GM19395 (cell line): ENCODE data around the gene SARNP.
A peak's percentile ranks its signal among the peaks of the same experiment; 100 is the strongest.

Experiments used
- ATAC-seq: cut with Tn5 transposase; IDR thresholded peaks from one replicate; pipeline ENCODE4 v1.9.1; 2021; ENCODE audit warnings: mild to moderate bottlenecking, moderate library complexity; ENCODE audit not compliant: unreplicated experiment

SARNP gene

DNA sequence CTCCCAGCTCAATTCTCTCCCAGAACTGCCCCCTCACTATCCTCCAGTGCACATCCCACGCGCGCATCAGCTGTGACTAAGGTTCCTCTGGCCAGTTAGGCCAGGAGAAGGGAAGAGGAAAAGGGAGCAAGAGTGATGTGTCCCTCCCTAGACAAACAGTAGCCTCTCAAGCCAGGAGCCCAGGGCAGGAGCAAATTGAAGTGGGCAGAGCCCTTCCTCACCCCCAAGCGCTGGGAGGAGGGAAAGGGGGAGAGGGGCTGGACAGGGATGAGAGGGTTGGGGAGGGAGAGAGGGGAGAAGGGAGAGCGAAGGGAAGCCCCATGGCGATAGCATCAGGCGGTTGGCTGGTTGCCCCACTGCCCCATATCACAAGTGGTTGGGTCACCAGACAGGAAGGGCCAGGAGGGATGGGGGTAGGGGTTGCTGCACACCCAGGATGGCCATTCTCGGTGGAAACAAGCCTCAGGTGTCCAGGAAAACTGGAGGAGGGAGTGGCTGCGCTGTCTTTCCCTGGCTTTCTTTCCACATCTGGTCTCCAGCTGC lies 89.8 kb downstream of the SARNP start:
- no peak for ATAC-seq

DNA sequence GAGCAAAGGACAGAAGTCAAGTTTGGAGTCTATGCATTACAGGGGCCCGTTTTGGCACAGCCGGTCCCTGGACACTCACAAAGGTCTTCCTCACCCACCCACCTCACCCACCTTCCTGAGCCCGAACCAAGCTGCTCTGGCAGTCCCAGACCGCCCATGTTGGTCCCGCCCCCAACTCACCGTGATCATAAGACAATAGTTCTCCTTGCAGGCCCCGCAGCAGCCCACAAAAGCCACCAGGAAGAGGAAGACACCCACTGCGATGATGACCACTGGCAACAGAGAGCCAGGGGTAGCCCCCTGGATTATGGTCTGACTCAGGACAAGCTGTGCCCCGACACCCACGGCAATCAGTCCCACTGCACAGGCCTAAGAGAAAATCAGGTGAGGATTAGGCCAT lies 90.6 kb downstream of the SARNP start:
- no peak for ATAC-seq

DNA sequence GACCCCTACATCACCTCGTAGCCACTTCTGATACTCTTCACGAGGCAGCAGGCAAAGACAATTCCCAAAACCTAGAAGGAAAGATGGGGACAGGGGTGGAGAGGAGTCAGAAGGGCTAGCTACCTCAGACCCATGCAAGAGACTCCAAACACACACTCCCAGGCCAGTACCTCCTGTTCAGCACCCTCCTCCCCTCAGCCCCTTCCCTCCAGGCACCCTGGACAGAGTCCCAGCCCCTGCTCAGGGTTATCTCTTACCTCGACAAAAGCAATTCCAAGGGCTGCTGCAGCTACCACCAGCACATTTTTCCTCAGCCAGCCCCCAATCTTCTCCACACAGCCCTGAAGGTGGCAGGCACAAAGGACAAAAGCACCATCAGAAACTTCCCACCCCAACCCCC lies 92.0 kb downstream of the SARNP start:
- ATAC-seq, result no peak

DNA sequence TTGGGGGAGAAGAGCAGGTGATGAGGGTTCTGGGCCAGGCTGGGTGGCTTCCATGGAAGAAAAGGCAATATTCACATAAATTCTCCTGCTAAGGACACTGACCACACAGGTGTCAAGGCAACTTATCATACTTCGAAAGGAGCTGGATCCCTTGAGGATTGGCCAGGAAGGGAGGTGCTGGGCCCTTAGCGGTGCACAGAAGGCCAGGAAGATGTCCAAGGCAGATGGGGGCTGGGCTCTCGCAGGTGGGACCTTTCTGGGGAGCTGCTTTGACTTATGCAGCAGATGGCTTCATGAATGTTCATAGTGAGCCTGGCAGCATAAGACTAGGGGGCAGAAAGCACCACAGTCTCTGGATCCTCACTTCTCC lies 92.6 kb downstream of the SARNP start:
- ATAC-seq, result no peak

DNA sequence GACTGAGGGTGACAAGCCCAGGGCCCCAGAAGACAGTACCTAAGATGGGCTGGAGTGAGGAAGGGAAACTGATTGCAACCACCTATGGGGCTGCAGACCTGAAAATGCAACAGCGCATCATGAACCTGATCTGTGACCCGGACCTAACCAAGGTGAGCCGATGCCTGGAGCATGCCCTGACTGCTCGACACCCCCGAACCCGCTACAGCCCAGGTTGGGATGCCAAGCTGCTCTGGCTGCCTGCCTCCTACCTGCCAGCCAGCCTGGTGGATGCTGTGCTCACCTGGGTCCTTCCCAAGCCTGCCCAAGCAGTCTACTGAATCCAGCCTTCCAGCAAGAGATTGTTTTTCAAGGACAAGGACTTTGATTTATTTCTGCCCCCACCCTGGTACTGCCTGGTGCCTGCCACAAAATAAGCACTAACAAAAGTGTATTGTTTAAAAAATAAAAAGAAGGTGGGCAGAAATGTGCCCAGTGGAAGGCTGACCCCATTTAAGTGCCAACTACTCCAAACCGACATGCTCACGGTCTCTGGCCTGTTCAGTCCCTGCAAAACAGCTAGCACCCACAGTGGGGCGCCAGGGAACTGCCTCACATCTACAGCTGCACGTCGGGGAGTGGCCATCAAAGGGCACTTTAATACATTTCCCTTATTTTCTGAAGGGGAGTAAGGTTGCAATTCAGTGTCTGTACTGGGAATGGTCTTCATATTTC lies 93.1 kb downstream of the SARNP start:
- no peak for ATAC-seq

DNA sequence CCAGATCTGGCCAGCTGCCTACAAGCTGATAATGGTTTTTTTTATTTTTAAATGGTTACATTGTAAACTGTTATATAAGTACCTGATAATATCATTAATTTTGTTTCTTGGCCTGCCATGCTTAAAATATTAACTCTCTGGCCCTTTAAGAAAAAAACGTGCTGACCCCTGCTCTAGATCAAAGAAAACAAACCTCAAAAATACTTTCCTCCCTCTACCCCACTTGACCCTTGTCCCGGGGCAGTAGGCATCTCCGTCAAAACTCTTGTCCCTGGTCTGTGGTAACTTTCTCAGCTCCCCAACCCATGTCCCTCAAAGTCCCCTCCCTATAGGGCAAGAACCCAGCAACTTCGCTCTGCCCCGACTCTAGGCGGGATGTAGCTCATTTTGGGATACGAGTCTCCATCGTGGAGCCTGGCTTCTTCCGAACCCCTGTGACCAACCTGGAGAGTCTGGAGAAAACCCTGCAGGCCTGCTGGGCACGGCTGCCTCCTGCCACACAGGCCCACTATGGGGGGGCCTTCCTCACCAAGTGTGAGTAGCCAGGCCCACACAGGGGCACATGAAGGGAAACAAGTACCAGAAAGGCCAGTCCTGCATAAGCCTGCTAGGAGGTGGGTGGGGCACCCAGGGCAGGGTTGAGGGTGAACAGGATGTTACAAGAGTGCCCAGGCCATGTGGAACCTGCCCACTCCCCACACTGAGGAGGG lies 93.9 kb downstream of the SARNP start:
- ATAC-seq, result no peak

DNA sequence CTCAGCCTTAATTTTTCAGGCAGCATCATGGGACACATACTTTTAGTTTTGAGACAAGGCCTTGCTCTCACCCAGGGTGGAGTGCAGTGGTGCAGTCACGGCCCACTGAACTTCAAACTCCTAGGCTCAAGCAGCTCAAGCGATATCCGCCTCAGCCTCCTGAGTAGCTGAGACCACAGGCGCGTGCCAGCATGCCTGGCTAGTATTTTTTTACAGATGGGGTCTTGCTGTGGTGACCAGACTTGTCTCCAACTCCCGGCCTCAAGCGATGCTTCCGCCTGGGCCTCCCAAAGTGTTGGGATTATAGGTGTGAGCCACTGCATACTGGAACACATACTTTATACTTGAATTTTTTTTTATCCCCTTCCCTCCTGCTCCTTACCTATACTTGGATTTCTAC lies 94.6 kb downstream of the SARNP start:
- ATAC-seq, result no peak

DNA sequence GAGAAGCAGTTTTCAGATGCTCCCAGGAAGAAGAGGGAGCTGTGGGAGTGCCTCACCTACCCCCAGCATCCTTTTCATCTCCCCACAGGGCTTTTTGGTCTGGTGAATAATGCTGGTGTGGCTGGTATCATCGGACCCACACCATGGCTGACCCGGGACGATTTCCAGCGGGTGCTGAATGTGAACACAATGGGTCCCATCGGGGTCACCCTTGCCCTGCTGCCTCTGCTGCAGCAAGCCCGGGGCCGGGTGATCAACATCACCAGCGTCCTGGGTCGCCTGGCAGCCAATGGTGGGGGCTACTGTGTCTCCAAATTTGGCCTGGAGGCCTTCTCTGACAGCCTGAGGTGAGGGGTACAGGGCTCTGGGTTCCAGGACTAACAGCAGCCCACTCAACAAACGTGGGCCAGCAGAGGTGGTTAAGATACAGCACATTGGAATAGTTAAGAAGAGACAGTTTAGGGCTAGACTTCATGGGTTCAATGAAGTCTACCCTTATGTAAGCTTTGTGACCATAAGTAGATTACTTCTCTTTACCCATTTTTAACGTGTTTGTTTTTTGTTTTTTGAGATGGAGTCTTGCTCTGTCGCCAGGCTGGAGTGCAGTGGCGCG lies 95.8 kb downstream of the SARNP start:
- no peak for ATAC-seq

DNA sequence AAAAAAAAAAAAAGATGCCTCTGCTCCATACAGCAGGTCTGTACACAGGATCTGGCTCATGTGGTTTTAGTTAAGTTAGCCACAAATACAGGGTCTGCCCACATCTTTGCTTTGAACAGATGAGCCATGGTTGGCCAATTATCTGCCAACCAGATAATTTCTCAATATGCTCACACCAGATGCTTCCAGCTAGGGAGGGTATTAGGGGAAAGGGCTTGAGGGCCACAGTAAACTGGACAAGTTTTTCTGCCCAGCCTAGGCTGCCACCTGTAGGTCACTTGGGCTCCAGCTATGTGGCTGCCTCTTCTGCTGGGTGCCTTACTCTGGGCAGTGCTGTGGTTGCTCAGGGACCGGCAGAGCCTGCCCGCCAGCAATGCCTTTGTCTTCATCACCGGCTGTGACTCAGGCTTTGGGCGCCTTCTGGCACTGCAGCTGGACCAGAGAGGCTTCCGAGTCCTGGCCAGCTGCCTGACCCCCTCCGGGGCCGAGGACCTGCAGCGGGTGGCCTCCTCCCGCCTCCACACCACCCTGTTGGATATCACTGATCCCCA lies 96.6 kb downstream of the SARNP start:
- ATAC-seq, result no peak

DNA sequence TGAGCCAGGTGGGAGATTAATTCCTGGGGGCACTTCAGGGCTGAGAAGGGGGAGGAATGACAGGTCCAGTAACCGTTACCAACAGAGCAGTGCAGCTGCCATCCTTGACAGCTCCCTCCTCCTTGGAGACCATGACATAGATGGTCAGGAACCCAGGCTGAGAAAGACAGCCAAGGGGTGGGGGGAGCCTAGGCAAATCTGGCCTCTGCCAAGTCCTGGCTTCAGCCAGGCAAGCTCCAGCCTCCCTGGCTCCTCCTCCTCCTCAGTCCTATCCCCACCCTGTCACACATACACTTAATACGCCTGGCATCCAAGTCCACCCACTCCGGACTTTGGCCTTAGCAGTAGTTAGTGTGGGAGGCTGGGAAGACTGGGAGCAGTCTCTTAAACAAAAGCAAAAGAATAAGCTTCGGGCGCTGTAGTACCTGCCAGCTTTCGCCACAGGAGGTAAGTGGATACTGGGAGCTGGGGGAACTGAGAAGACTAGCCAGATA lies 97.4 kb downstream of the SARNP start, which contains the start of gene RDH5:
Gene RDH5 (plus strand): TSS at position 323 of the 494 bp plus-strand sequence. CDS start 792 bp downstream, outside the sequence.
- no peak for ATAC-seq

DNA sequence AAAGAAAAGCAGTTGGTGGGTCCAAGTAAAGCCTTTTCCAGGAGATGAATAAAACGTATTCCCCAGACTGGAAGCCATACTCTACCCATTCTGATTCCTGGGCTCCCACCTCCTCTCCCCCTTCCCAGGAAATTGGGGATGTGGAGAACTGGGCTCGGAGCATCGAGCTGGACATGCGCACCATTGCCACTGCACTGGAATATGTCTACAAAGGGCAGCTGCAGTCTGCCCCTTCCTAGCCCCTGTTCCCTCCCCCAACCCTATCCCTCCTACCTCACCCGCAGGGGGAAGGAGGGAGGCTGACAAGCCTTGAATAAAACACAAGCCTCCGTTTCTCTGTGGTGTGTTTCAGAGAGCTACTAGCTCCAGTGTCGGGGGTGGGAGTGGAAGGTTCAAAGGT lies 98.2 kb downstream of the SARNP start:
- no peak for ATAC-seq

DNA sequence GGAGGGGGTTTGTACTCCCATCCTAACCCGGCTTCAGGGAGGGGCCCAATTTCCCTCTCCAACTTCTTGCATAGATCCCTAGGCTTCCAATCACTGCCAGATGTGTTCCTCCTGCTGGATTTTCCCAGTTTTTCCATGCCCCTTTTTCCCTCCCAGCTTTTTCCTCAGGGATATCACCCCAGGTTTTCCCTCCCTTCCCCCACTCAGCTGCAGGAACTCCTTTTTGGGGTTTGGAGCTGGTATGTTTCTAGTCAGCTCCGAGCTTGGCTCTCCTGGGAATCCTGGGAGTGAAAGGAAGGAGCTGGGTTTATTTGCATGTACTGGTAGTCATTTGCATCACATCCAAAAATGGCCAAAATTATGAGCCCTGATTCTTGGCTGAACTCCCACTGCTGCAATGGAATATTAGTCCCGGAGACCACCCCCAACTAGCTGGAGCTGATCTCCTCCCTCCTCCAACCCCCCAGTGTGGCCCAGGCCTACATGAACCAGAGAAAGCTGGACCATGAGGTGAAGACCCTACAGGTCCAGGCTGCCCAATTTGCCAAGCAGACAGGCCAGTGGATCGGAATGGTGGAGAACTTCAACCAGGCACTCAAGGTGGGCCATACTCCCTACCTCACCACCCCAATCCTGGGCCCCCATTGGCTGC lies 98.8 kb downstream of the SARNP start:
- ATAC-seq, result no peak

DNA sequence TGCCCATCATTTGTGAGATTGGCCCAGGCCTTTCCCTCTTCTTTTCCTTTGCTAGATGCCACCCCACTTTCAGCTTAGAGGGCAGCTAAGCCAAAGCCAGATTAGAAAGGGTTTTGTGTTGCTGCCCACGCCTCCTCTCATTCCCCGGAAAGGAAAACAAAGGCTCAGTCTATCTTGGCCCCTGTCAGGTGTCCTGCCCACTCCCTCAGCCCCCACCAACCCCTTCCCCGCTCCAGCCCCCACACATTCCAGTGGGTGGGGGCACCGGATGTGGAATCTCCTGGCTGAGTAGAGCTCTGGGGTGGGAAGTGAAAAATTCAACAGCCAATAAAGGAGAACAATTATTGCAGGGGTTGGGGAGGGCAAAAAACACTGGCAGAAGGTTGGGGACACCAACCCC lies 99.5 kb downstream of the SARNP start:
- ATAC-seq, result no peak

DNA sequence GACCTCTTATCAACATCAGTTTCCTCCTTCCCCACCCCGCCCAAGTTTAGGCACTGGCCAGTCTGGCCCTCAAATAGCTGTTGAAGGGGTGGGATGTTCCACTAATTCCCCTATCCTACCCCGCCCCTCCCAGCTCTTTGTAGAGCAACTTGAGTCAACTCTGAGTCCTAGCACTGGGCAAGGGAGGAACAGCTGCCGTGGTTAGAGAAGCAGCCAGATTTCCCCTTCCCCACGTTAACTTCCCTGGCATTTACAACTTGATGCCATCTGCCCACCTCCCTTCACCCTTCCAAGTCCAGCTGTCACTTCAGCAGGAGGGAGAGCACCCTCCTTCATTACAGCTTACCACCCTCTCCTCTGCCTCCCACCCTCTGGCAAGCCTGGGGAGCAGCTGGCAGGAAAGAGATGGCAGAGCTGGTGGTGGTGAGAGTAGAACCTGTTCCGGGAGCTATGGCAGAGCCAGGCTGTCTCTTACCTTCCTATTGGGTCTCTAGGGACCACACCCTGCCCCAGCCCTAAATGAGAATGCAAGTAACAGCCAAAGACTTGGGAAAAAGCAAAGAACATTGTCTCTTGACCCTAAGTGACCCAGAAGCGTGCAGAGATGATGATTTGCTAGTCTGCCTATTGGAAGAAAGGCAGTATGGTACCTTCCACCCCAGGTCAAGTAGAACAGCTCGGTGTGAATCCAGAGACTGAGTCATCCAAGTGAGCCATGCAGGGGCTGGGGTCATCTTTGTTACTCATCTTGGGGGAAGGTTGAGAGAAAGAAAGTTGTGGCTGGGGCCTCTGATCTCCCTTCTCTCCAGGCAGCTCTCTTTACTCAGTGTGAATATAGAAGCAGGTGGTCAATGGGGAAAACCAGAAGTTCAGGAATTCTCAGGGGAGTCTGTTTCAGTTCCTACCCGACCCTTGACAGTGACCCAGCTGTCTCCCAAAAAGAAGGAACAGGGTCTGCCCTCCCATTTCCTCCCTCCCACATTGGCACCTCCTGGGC lies 100.2 kb downstream of the SARNP start:
- ATAC-seq, result peak; percentile 2

DNA sequence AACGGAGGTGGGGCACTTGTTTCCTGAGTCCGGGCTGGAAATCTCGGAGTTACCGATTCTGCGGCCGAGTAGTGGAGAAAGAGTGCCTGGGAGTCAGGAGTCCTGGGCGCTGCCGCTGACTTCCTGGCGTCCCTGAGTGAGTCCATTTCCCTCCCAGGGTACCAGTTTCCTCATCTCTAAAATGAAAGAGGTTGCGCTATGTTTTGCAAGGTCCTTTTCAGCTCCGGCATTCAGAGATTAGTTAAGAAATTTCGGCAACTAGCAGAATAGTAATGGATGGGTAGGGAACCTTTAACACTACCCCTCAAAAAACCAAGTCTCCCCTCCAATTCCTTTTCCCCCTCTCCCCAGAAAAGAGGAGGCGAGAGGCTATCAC lies 101.0 kb downstream of the SARNP start:
- peak; percentile 45 for ATAC-seq

DNA sequence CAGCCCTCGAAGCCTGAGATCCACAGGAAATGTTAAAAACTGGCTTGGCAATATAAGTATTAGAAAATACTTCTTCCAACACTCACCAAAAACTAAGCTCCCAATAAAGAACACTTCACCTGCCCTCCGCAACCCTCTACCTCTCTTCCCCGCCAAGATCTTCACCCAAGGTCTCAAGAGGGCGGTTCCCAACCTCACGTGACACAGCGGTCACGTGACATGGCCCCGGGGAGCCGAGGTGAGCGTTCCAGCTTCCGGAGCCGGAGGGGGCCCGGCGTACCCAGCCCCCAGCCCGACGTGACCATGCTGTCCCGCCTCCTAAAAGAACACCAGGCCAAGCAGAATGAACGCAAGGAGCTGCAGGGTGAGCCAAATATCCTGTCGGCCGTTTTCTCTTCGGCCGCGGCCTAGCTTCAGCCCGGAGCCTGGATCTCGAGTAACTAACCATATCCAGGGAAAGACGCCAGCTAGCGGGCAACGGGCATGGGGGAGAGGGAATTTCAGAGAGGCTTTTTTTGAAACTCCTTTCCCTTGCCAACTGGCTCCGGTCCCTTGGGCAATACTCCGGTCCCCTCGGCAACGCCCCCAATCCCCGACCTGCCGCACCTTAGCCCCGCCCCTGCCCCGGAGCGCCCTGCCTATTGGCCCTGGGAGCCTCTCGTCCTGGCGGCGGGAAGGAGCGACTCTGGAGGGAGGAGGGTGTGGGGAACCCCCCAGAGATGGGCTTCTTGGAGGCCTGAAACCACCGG lies 101.5 kb downstream of the SARNP start, which contains the start of gene BLOC1S1:
Gene BLOC1S1 (plus strand): TSS at position 214 of the 749 bp plus-strand sequence. CDS start 6 bp downstream, at position 220.
- ATAC-seq, result peak; percentile 89

DNA sequence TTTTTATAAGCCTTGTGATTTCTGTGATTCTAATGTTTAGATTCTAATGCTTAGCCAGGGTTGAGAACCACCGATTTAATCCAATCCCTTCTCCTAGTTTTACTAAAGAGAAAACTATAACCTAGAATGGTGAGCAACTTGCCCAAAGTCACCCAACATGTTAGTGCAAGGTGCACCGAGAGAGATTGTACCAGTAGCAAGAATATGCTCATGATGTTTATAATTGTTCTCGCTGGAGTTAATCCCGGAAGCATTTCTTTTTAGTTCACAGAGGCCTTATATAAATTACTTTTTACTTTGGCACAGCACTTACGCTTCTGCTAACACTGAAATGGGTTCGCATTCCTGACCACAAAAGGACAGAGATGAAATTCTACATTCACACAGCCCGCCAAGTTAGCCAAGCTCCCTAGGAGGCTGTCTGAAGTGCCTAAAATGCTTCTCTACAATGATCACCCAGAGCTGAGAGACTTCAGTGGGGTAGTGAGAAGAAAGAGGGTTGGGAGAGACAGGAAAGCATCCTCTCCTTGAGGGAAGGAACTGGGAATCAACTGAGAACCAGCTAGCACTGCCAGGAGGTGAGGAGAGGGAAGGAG lies 102.3 kb downstream of the SARNP start:
- ATAC-seq, result no peak

DNA sequence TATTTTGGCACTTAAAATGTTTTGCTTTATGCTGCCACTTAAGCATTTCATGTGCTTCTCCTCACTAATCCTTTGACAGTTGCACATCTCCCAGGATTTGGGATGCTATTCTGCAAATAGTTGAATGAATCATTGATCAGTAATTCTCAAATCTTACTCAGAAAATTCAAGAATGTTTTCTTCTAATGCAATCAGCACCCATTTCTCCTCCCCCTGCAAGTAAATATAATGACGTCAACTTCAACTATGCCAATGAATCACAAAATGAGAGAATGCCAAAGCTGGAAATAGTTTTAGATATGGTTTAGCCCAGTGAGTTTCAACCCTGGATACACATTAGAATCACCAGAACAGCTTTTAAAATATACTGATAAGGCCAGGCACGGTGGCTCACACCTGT lies 103.8 kb downstream of the SARNP start:
- ATAC-seq, result no peak
